Stimulated activated naive CD4-positive, alpha-beta T cell treated with Interleukin-2 at 50 U/mL for 16 hours (primary cell): Measurements from ENCODE around the gene PLEKHB1.
A peak's percentile ranks its signal among the peaks of the same experiment; 100 is the strongest.

ENCODE experiments used
- DNase-seq: peaks from one replicate; lab custom pipeline; 2025; lab: John Stamatoyannopoulos, UW

The PLEKHB1 gene

DNA sequence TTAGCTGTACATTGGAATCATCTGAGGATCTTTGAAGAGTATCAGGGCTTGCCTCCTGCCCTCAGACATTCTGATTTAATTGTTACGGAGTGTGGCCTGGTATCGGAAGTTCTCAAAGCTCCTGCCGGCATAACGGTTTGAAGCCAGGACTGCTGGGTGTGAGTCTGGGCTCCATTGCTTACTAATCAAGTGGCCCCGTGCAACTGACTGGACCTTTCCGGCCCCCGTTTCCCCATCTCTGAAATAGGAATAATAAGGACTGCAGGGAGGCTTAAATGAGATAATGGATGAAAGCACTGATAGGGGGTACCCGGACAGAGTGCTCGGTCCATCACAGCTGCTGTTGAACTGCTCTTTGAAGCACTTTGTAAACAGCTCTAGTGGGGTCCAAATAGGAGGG is 1.7 kb downstream of the PLEKHB1 start:
- no peak for DNase-seq

DNA sequence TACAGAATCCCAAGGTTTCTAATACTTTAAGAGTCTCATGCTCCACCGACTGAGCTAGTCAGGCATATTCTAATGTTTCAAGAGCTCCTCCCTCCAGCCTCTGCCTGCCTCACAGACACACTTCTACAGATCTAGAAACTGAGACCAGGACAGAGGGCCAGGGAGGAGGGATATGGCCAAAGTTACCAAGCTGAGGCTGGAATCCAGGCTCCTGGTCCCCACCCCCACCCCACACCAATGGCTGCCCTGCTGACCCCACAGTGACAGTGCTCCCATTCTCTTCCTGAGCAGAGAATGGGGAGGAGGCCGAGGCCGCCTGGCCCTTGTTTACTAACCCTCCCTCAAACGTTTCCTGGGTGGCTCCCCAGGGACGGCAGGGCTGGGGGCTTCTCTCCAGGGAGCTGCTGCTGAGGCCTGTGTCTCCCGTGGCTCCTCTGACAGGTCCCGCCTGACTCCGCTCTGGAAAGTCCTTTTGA is 2.2 kb downstream of the PLEKHB1 start:
- DNase-seq: no peak

DNA sequence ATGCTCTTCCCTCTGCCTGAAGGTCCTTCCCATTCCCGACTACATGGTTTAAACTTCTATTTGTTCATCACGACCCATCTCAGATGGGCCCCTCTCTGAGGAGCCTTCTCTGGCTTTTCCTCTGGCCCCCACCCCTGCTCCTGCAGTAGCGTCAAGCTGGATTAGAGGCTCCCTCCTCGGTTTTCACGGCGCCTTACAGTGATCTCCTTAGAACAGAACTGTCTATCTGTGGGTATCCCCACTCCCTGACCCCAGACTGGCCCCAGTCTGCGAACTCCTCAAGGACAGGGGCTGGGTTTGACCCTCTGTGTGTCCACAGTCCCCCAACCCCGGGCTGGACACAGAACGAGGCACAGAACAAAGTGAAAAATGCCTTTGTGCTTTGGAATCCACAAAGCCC is 2.8 kb downstream of the PLEKHB1 start:
- no peak for DNase-seq

GRCh38 chr11:73650400-73650799 is 4.0 kb downstream of the PLEKHB1 start:
- no peak for DNase-seq

DNA sequence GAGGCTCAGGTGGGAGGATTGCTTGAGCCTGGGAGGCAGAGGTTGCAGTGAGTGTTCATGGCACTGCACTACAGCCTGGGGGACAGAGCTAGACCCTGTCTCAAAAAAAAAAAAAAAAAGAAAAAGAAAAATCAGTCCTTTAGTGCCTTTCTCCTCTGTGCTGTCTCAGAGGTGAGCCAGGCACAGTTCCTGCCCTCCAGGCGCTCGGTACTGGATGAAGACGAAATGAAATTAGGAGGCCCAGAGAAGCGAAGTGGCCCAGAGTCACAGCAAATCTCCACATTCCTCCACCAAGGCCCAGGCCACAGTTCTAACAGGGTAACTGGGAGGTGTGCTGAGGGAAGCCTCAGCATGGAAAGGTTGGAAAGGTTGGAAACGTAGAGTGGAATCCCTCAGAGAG is 4.9 kb downstream of the PLEKHB1 start:
- DNase-seq: no peak

DNA sequence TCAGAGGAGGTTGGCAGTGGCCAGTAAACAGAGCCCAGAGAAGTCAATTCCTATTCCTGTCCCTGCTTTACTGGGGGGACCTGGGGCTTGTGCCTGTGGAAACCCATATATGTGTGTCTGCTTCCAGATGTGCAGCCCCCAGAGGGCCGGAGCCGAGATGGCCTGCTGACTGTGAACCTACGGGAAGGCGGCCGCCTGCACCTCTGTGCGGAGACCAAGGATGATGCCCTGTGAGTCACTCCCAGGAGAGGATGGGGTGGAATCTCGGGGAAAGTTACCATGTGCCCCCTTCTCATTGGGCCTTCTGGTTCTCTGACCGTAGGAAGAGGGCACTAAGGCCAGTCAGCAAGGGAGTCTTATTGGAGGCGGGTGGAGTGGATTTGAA is 5.3 kb downstream of the PLEKHB1 start:
- DNase-seq: no peak

- DNase-seq: no peak
These were observed 5.8 kb downstream of the PLEKHB1 start for GRCh38 chr11:73652046-73652730.

GRCh38 chr11:73652856-73653559 is 6.6 kb downstream of the PLEKHB1 start:
- no peak for DNase-seq

DNA sequence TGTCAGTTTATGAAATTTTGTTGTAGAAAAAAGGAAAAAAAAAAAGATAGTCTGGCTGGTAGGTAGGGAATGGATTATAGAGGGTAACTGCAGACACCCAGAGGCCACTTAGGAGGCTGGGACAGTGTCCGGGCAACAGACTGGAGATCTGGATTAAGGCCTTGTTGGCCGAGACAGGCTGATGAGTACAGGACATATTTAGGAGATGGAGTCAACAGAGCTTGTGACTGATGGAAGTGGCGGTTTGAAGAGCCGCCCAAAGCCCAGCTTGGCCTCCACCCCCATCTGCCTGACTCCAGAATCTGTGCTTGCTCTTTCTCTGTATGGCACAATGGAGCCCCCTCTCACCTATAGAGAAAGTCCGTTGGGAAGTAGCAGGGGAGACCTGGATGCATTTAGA is 7.6 kb downstream of the PLEKHB1 start:
- DNase-seq: no peak

DNA sequence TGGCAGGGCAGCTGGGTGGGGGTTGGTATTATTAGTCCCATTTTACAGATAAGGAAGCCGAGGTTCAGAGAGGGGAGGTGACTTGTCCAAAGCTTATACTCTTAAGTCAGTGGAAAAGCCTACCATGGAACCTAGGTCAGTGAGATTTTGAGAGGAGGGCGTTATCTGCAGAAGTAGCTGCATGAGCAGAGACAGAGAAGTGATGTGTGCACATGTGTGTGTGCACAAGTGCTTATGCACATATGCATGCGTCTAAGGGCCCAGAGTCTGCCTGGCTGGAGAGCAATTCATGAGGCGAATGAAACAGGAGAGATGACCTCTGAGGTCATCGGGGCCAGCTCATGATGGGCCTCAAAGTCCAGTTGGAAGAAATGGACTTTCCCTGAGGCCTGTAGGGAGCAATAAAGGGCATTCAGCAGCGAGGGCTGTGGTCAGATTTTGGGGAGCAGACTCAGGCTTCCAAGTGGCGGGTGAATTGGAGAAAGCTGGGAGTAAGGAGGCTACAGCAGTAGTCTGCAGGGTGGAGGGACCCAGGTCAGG is 8.2 kb downstream of the PLEKHB1 start:
- DNase-seq: no peak

DNA sequence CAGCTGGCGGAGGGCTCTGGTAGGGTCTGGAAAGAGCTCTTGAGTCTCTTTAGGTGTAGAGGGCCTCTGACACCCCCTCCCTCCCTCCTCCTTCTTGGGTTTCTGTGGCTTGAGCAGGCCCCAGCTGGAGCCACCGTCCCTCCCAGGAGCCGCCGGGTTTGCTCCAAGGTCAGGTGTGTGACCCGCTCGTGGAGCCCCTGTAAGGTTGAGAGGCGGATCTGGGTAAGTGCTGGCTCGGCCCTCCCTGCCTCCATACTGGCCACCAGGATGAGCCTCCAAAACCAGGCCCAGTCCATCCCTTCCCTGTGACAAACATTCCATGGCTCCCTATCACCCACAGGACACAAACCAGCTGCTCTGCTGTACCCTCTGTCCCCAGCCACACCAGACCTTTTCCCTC is 9.3 kb downstream of the PLEKHB1 start:
- no peak for DNase-seq

GRCh38 chr11:73656985-73657384 is 10.6 kb downstream of the PLEKHB1 start:
- DNase-seq: no peak

GRCh38 chr11:73659961-73660360 is 13.6 kb downstream of the PLEKHB1 start:
- no peak for DNase-seq

GRCh38 chr11:73660497-73661034 is 14.2 kb downstream of the PLEKHB1 start:
- no peak for DNase-seq

- peak; percentile 72 for DNase-seq
These were observed 14.8 kb downstream of the PLEKHB1 start for GRCh38 chr11:73661035-73661628.

DNA sequence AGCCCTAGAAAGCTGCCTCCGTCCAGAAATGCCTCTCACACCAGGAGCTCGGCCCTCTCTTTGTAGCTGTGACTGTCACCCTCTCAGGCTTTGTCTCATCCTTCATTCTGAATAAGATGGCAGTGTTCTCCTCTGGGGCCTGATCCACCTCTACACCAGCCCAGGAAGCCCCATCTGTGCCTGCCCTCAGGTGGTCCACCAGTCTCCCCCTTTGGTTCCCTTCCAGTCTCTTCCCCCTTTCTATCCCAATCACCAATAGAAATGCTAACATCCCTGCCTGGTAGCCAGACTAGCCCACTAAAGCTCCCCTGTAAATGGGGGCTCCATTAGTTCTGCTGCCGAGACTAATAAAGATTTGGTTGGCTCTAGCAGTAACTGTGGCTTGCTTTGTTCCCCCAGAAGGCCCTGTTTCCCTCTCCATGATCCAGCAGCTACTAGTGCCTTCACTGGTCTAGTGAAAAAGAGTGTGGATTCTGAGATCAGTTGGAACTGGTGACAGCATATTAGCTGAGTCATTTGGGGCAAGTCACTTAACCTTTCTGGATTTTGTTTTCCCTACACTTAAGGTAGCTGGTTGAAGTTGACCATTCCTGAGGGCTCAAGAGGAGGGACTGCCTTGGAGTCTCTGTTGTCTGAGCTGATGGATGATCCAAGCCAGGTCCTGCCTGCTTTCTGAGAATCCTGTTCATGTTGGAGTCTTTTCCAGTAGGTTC is 16.2 kb downstream of the PLEKHB1 start:
- DNase-seq: no peak

DNA sequence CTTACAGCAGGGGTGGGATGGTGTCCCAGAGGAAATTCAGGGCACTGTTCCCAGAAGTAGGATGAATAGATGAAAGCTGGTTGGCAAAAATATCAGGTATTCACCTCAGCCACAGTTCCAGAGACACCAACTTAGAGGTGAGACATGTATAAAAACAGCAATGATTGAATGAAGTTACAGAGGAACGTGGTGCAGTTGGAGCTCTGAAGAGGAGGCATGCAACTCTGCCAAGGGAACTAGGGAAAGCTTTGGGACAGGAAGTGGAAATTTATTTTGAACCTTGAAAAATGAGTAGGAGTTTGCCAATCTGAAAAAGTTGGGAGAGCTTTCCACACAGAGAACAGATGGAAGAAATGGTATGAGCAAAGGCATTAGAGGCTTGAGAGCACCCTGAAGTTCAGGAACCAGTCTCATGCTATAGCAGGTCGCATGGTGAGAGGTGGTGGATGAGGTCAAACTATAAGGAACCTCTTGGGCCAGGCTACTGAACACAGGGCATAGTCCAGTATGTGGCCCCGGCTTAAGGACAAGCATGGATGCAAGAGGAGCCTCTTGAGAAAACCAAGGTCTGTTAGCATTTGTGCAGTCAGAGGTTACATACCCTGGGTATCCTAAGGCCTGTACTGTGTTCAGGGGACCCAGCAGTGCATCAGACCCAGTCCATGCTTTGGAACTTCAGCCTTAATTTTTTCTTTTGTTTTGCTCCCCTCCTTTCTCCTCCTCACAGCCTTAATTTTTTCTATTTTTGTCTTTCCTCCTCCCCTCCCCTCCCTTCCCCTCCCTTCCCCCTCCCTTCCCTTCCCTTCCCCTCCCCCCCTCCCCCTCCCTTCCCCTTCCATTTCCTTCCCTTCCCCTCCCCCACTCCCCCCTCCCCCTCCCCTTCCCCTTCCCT is 17.5 kb downstream of the PLEKHB1 start:
- no peak for DNase-seq

DNA sequence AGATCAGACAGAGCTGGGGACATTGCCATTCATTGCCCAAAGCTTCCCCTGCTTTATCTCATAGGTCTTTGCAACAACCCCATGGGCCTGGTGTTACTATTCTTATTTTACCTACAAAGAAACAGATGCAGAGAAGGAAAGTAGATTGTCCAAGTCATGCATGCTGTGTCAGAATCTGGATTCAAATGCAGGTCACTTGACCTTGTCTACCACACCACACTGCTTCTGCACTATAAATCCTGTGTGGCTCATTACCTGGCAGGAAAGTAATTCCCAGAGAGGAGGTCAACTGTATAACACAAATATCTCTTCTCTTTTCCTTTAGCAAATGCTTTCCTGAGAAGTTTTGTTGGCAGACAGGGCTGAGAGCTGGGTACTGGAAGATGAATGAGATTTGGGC is 18.5 kb downstream of the PLEKHB1 start:
- no peak for DNase-seq

GRCh38 chr11:73667891-73668290 is 21.5 kb downstream of the PLEKHB1 start:
- no peak for DNase-seq

DNA sequence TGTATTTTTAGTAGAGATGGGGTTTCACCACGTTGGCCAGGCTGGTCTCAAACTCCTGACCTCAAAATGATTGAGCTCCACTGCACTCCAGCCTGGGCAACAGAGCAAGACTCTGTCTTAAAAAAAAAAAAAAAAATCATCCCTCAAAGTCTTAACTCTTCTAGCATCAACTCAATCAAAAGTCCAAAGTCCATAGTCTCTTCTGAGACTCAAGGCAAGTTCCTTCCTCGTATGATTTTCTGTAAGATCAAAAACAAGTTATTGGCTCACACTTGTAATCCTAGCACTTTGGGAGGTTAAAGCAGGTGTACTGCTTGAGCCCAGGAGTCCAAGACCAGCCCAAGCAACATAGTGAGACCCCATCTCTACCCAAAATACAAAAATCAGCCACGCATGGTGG is 24.4 kb downstream of the PLEKHB1 start:
- no peak for DNase-seq

- DNase-seq: no peak
These were observed 25.3 kb downstream of the PLEKHB1 start for GRCh38 chr11:73671701-73672100.
